ENCODE measurements around the gene TMIGD2.

The TMIGD2 gene

GRCh38 chr19:4272894-4273293 lies 29.3 kb downstream of the TMIGD2 start:
- no peak for DNase-seq (ENCODE audit: low read depth)

GRCh38 chr19:4268816-4269430 lies 33.3 kb downstream of the TMIGD2 start:
- TF ChIP-seq CTCF (IDR thresholded peaks at IDR 0.05; ENCODE audit: control insufficient read depth, extremely low read depth, insufficient read depth), result no peak
- H3K4me3 ChIP-seq (ENCODE audit: low read depth, low read length), result no peak overlapping the region
- DNase-seq (ENCODE audit: low read depth), result no peak

More at GRCh38 chr19:4272894-4273293, 29.3 kb downstream of the TMIGD2 start:
- no peak for TF ChIP-seq CTCF (IDR thresholded peaks at IDR 0.05; ENCODE audit: control insufficient read depth, extremely low read depth, insufficient read depth)
- H3K4me3 ChIP-seq (ENCODE audit: low read depth, low read length), result no peak overlapping the region

GRCh38 chr19:4267901-4268815 lies 34.0 kb downstream of the TMIGD2 start:
- H3K4me3 ChIP-seq (ENCODE audit: low read depth, low read length), result no peak overlapping the region
- TF ChIP-seq CTCF (IDR thresholded peaks at IDR 0.05; ENCODE audit: control insufficient read depth, extremely low read depth, insufficient read depth), result no peak
- DNase-seq (ENCODE audit: low read depth), result peak; percentile 74

GRCh38 chr19:4267101-4267900 lies 34.9 kb downstream of the TMIGD2 start:
- no peak for DNase-seq (ENCODE audit: low read depth)

GRCh38 chr19:4266253-4267000 lies 35.8 kb downstream of the TMIGD2 start:
- DNase-seq (ENCODE audit: low read depth), result no peak
- no peak for TF ChIP-seq CTCF (IDR thresholded peaks at IDR 0.05; ENCODE audit: control insufficient read depth, extremely low read depth, insufficient read depth)
- H3K4me3 ChIP-seq (ENCODE audit: low read depth, low read length), result no peak overlapping the region

More at GRCh38 chr19:4267101-4267900, 34.9 kb downstream of the TMIGD2 start:
- no peak overlapping the region for H3K4me3 ChIP-seq (ENCODE audit: low read depth, low read length)
- TF ChIP-seq CTCF (IDR thresholded peaks at IDR 0.05; ENCODE audit: control insufficient read depth, extremely low read depth, insufficient read depth), result peak; percentile 67

- no peak for DNase-seq (ENCODE audit: low read depth)
- no peak overlapping the region for H3K4me3 ChIP-seq (ENCODE audit: low read depth, low read length)
- no peak for TF ChIP-seq CTCF (IDR thresholded peaks at IDR 0.05; ENCODE audit: control insufficient read depth, extremely low read depth, insufficient read depth)
These were observed 37.4 kb downstream of the TMIGD2 start for GRCh38 chr19:4264812-4265211.
